HG02970 (cell line): ENCODE measurements around the gene EPS15.
A peak's percentile ranks its signal among the peaks of the same experiment; 100 is the strongest.
"Not testable (repeated sequence)": the region's sequence is repeated elsewhere in the genome, so short reads cannot be mapped to it uniquely, and the experiment has no call there.

ENCODE experiments used
- ATAC-seq: cut with Tn5 transposase; IDR thresholded peaks from one replicate; pipeline ENCODE4 v1.9.1; 2021; ENCODE audit warnings: mild to moderate bottlenecking, moderate library complexity, moderate number of reproducible peaks; ENCODE audit not compliant: unreplicated experiment, low FRiP score

Gene EPS15

GRCh38 chr1:51519048-51519864 lies at the start of gene EPS15:
Gene EPS15, minus strand, starts transcription at chr1:51519266. Its CDS starts 35 bp downstream, at chr1:51519231.
- ATAC-seq: peak; percentile 46

GRCh38 chr1:51568231-51568935 lies 49.3 kb upstream of the EPS15 start:
- ATAC-seq: no peak

- no peak for ATAC-seq
These were observed 48.6 kb upstream of the EPS15 start for GRCh38 chr1:51567653-51568052.

GRCh38 chr1:51566260-51566659 lies 47.2 kb upstream of the EPS15 start:
- no peak for ATAC-seq

GRCh38 chr1:51565009-51565408 lies 45.9 kb upstream of the EPS15 start:
- no peak for ATAC-seq

- ATAC-seq: no peak
These were observed 45.1 kb upstream of the EPS15 start for GRCh38 chr1:51564124-51564523.

- ATAC-seq: no peak
These were observed 42.6 kb upstream of the EPS15 start for GRCh38 chr1:51561702-51562101.

- not testable (repeated sequence) for ATAC-seq
These were observed 41.8 kb upstream of the EPS15 start for GRCh38 chr1:51560895-51561294.

- ATAC-seq: no peak
These were observed 41.0 kb upstream of the EPS15 start for GRCh38 chr1:51560034-51560433.

- ATAC-seq: no peak
These were observed 40.4 kb upstream of the EPS15 start for GRCh38 chr1:51559501-51559900.

GRCh38 chr1:51559064-51559500 lies 40.0 kb upstream of the EPS15 start:
- ATAC-seq: no peak

GRCh38 chr1:51558375-51558924 lies 39.4 kb upstream of the EPS15 start:
- no peak for ATAC-seq

- no peak for ATAC-seq
These were observed 38.1 kb upstream of the EPS15 start for GRCh38 chr1:51557168-51557567.

- ATAC-seq: no peak
These were observed 37.0 kb upstream of the EPS15 start for GRCh38 chr1:51555866-51556619.

- no peak for ATAC-seq
These were observed 34.8 kb upstream of the EPS15 start for GRCh38 chr1:51553911-51554310.

GRCh38 chr1:51552929-51553807 lies 34.1 kb upstream of the EPS15 start:
- ATAC-seq: no peak

- ATAC-seq: no peak
These were observed 32.8 kb upstream of the EPS15 start for GRCh38 chr1:51551848-51552296.

- no peak for ATAC-seq
These were observed 32.0 kb upstream of the EPS15 start for GRCh38 chr1:51551081-51551480.

GRCh38 chr1:51549901-51550300 lies 30.8 kb upstream of the EPS15 start:
- ATAC-seq: no peak
